Upper lobe of left lung (tissue), 4 donors: ENCODE measurements around the gene CMSS1.

ENCODE experiments used
- CTCF ChIP-seq, 6 experiments: fragments of 450-650 bp in 4 of 6; fragments of 200-600 bp in 2 of 6; sonication (generic) in 2 of 6; IDR thresholded peaks; one replicate each; pipeline ENCODE4 v1.5.1; 2016 to 2019; ENCODE audit warnings: antibody characterized with exemption in 6 of 6
- POLR2AphosphoS5 ChIP-seq, 2 donors: sonication (generic); formaldehyde crosslinking; IDR thresholded peaks; one replicate each; pipeline ENCODE4 v1.5.1; 2017; ENCODE audit warnings: antibody characterized with exemption in 2 of 2

- TF ChIP-seq CTCF (IDR thresholded peaks at IDR 0.05) (no peak), POLR2AphosphoS5 (IDR thresholded peaks at IDR 0.05) (no peak)
These were observed 276.2 kb downstream of the CMSS1 start for GRCh38 chr3:100093831-100094230.
